Activated T-helper 17 cell treated with anti-CD3 and anti-CD28 coated beads, Interleukin-2, amount 50 U/mL, for 72 hours (primary cell): ENCODE results near the gene SLIT3. TPM values are rescaled to one million over a fixed set of nuclear protein-coding genes. Genes with fewer than 3 reads are reported as not detected.
"Not testable (repeated sequence)": the region's sequence is repeated elsewhere in the genome, so short reads cannot be mapped to it uniquely, and the experiment has no call there.

ENCODE experiments used
- ATAC-seq: fragments of 150-1000 bp; cut with Tn5 transposase; replicated peaks from 2 replicates; pipeline ENCODE4 v1.10.0; 2021; ENCODE audit warnings: mild to moderate bottlenecking, moderate library complexity
- H3K27ac Mint-ChIP-seq: one replicate; pipeline ENCODE4 v1.8.0; 2022; ENCODE audit warnings: mixed read lengths
- H3K27me3 Mint-ChIP-seq: one replicate; pipeline ENCODE4 v1.8.0; 2022; ENCODE audit warnings: mixed read lengths
- H3K36me3 Mint-ChIP-seq: one replicate; pipeline ENCODE4 v1.8.0; 2022; ENCODE audit warnings: low read depth, mild to moderate bottlenecking, mixed read lengths
- H3K4me1 Mint-ChIP-seq: one replicate; pipeline ENCODE4 v1.8.0; 2022; ENCODE audit warnings: mixed read lengths
- H3K4me3 Mint-ChIP-seq: one replicate; pipeline ENCODE4 v1.8.0; 2022; ENCODE audit warnings: mild to moderate bottlenecking, mixed read lengths
- H3K9me3 Mint-ChIP-seq: one replicate; pipeline ENCODE4 v1.8.0; 2022; ENCODE audit warnings: mixed read lengths
- total RNA-seq, 2 donors: library from RNA; stranded (reverse); gene quantifications; one replicate each; pipeline ENCODE4 v1.2.3, GENCODE V29; 2022

Gene SLIT3
- total RNA-seq, 2 donors from 2014 or later, result 0.26 TPM; not detected in 1

GRCh38 chr5:169127431-169127830 is 173.5 kb downstream of the SLIT3 start:
- Mint-ChIP-seq H3K9me3 (peaks cover 3% of the 10 kb centered on the region), H3K36me3 (no peaks in the 10 kb centered on the region), H3K4me3 (no peak overlapping the region), H3K27me3 (no peaks in the 10 kb centered on the region), H3K27ac (no peak overlapping the region), H3K4me1 (no peaks in the 10 kb centered on the region)
- ATAC-seq, result no peak

DNA sequence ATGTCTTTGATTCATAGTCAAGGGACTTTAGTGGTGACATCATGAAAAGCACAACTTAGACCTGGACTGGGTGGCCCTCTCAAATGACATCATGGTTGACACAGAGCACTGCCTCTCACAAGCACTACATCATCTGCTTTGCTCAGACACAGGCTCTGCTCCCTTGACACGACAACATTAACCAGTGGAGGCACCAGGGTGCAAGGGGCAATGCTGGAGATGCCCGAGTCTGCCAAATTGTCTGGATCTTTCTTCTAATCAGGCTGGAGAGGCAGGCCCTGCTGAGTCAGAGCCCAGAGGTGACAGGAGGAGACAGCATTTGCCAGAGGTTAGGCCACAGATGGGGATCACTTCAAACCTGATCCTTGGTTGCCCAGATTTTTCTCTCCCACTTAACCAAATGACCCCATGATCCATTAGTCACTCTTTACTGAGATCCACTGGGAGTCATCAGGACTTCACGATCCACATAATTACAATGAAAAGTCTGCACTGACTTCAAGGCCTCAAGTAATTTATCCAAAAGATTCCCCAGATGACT is 174.4 kb downstream of the SLIT3 start:
- ATAC-seq, result no peak
- Mint-ChIP-seq H3K4me3 (no peak overlapping the region), H3K27me3 (no peaks in the 10 kb centered on the region), H3K9me3 (peaks cover 3% of the 10 kb centered on the region), H3K27ac (no peak overlapping the region), H3K36me3 (no peaks in the 10 kb centered on the region), H3K4me1 (no peaks in the 10 kb centered on the region)

- peaks cover 2% of the 10 kb centered on the region for H3K27me3 Mint-ChIP-seq
- no peak for ATAC-seq
- no peak overlapping the region for H3K27ac Mint-ChIP-seq
- H3K4me3 Mint-ChIP-seq, result no peak overlapping the region
- no peaks in the 10 kb centered on the region for H3K4me1 Mint-ChIP-seq
- H3K36me3 Mint-ChIP-seq, result no peaks in the 10 kb centered on the region
- H3K9me3 Mint-ChIP-seq, result peaks cover 3% of the 10 kb centered on the region
These were observed 175.4 kb downstream of the SLIT3 start for GRCh38 chr5:169125571-169125970.

DNA sequence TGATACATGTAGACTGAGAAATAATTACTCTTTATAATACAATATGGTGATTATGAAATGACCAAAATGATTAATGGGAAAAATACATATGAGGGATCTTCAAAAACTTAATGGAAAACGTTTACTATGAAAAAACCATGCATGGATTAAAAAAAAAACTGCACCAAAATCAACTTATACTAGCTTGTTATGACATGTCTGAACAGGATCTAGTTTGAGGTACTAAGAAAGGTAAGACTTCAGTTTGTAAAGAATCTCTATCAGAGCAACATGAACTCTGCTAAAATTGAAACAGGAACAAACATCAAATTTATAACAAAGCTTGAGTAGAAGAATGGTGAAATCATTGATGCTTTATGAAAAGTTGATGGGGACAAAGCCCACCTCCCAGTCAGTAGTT is 178.0 kb downstream of the SLIT3 start:
- Mint-ChIP-seq H3K36me3 (no peaks in the 10 kb centered on the region), H3K27ac (no peak overlapping the region), H3K4me3 (no peak overlapping the region), H3K9me3 (peaks cover 6% of the 10 kb centered on the region), H3K4me1 (no peaks in the 10 kb centered on the region), H3K27me3 (peaks cover 9% of the 10 kb centered on the region)
- no peak for ATAC-seq

- ATAC-seq, result no peak
- H3K36me3 Mint-ChIP-seq, result no peaks in the 10 kb centered on the region
- peaks cover 6% of the 10 kb centered on the region for H3K9me3 Mint-ChIP-seq
- peaks cover 9% of the 10 kb centered on the region for H3K27me3 Mint-ChIP-seq
- no peak overlapping the region for H3K27ac Mint-ChIP-seq
- H3K4me3 Mint-ChIP-seq, result no peak overlapping the region
- H3K4me1 Mint-ChIP-seq, result no peaks in the 10 kb centered on the region
These were observed 179.1 kb downstream of the SLIT3 start for GRCh38 chr5:169121630-169122420.

- no peak overlapping the region for H3K27ac Mint-ChIP-seq
- no peaks in the 10 kb centered on the region for H3K4me1 Mint-ChIP-seq
- no peak for ATAC-seq
- peaks cover 6% of the 10 kb centered on the region for H3K9me3 Mint-ChIP-seq
- peaks cover 9% of the 10 kb centered on the region for H3K27me3 Mint-ChIP-seq
- H3K36me3 Mint-ChIP-seq, result no peaks in the 10 kb centered on the region
- H3K4me3 Mint-ChIP-seq, result no peak overlapping the region
These were observed 181.5 kb downstream of the SLIT3 start for GRCh38 chr5:169119288-169120048.

- H3K27me3 Mint-ChIP-seq, result peaks cover 9% of the 10 kb centered on the region
- no peaks in the 10 kb centered on the region for H3K4me1 Mint-ChIP-seq
- no peaks in the 10 kb centered on the region for H3K36me3 Mint-ChIP-seq
- H3K27ac Mint-ChIP-seq, result no peak overlapping the region
- no peak for ATAC-seq
- peaks cover 3% of the 10 kb centered on the region for H3K9me3 Mint-ChIP-seq
- H3K4me3 Mint-ChIP-seq, result no peak overlapping the region
These were observed 183.9 kb downstream of the SLIT3 start for GRCh38 chr5:169116961-169117461.

- H3K4me3 Mint-ChIP-seq, result no peak overlapping the region
- H3K4me1 Mint-ChIP-seq, result no peaks in the 10 kb centered on the region
- H3K27me3 Mint-ChIP-seq, result peaks cover 6% of the 10 kb centered on the region
- H3K27ac Mint-ChIP-seq, result no peak overlapping the region
- peaks cover 8% of the 10 kb centered on the region for H3K9me3 Mint-ChIP-seq
- no peaks in the 10 kb centered on the region for H3K36me3 Mint-ChIP-seq
- ATAC-seq, result no peak
These were observed 185.3 kb downstream of the SLIT3 start for GRCh38 chr5:169115461-169116124.

GRCh38 chr5:169114466-169115065 is 186.4 kb downstream of the SLIT3 start:
- no peaks in the 10 kb centered on the region for H3K36me3 Mint-ChIP-seq
- H3K27me3 Mint-ChIP-seq, result peaks cover 3% of the 10 kb centered on the region
- ATAC-seq, result no peak
- no peaks in the 10 kb centered on the region for H3K4me1 Mint-ChIP-seq
- H3K4me3 Mint-ChIP-seq, result no peak overlapping the region
- H3K9me3 Mint-ChIP-seq, result peaks cover 8% of the 10 kb centered on the region
- H3K27ac Mint-ChIP-seq, result no peak overlapping the region

- Mint-ChIP-seq H3K27me3 (peaks cover 11% of the 10 kb centered on the region), H3K4me1 (no peaks in the 10 kb centered on the region), H3K27ac (no peak overlapping the region), H3K36me3 (no peaks in the 10 kb centered on the region), H3K9me3 (peaks cover 9% of the 10 kb centered on the region), H3K4me3 (no peak overlapping the region)
- ATAC-seq, result no peak
These were observed 188.9 kb downstream of the SLIT3 start for GRCh38 chr5:169112016-169112415.

DNA sequence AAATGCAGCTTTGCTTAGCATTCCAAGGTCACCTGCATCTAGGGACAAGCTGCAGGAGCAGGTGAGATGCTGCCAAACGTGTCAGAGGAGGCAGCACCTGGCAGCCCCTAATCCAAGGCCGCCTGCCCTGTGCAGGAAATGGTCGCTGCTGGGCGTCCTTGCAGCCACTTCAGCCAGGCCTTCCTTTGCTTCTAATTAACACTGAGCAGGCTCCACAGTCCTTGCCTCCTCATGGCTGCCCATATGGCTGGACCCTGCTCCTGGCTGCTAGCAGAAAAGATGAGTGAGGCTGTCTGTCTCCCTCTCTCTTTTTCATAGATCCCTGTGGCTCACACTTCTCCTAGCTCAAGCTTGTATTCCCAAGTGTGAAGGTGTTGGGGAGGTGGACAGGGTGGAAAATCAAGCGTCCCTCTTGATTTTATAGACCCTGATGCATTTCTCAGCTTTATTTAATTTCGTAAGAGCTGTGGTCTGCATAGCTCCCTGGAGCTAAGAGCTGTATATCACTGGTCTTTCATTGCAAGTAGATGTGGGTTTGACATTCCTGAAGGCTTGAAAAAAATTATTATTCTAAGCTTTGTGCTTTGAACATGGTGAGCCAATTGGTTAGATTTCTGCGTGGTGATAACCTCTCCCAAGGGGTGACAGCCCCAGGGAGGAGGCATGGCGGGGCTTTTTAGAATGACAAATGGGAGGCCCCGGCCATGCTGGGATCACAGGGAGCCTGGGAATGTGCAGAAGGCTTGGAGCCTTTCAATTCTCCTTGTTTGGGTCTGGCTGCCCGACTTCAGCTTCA is 193.8 kb downstream of the SLIT3 start:
- H3K4me3 Mint-ChIP-seq, result no peak overlapping the region
- H3K36me3 Mint-ChIP-seq, result no peaks in the 10 kb centered on the region
- no peak overlapping the region for H3K27ac Mint-ChIP-seq
- peaks cover 13% of the 10 kb centered on the region for H3K9me3 Mint-ChIP-seq
- ATAC-seq, result no peak
- no peaks in the 10 kb centered on the region for H3K4me1 Mint-ChIP-seq
- peaks cover 11% of the 10 kb centered on the region for H3K27me3 Mint-ChIP-seq

- not testable (repeated sequence) for H3K36me3 Mint-ChIP-seq, H3K9me3 Mint-ChIP-seq, ATAC-seq, H3K4me3 Mint-ChIP-seq, H3K27ac Mint-ChIP-seq, H3K4me1 Mint-ChIP-seq
- peaks cover 11% of the 10 kb centered on the region for H3K27me3 Mint-ChIP-seq
These were observed 195.4 kb downstream of the SLIT3 start for GRCh38 chr5:169105582-169105981.

DNA sequence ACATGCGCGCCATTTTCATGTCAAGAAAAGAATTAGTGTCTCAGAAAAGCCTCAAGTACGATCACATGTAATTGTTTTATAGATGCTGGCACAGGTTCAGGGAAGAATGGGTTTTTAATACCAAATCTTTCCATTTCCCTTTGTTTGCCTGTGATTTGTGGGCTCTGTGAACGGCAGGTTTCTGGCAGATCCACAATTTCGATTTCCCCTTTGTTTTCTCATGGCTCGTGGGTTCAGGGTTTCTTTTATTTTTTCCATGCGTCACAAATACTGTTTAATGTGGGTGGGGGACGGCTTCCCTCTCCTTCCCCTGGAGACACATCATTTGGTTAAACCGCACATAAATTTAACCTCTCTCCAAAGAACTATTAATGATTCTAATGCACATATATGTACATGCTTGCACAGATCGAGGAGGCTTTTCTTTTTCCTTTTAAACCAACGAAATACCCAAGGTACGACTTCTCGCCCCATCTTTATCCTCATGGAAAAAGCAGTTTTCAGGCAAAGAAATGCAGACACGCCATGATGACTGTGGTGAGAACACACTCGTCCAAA is 195.9 kb downstream of the SLIT3 start:
- ATAC-seq, result no peak
- H3K9me3 Mint-ChIP-seq, result peaks cover 8% of the 10 kb centered on the region

More for the DNA sequence above, 195.9 kb downstream of the SLIT3 start:
- Mint-ChIP-seq H3K36me3 (no peaks in the 10 kb centered on the region), H3K27me3 (peaks cover 11% of the 10 kb centered on the region), H3K27ac (no peak overlapping the region), H3K4me1 (no peaks in the 10 kb centered on the region), H3K4me3 (no peak overlapping the region)
